ENCODE data around the gene DZANK1. TPM values are rescaled to one million over a fixed set of nuclear protein-coding genes. Genes with fewer than 3 reads are reported as not detected.
A peak's percentile ranks its signal among the peaks of the same experiment; 100 is the strongest.
"Not testable (repeated sequence)": the region's sequence is repeated elsewhere in the genome, so short reads cannot be mapped to it uniquely, and the experiment has no call there.

DZANK1 gene
- total RNA-seq, 2 donors from 2014 or later, result 1.6 TPM

GRCh38 chr20:18401305-18401704 is 65.5 kb downstream of the DZANK1 start:
- TF ChIP-seq POLR2A (IDR thresholded peaks at IDR 0.05) (no peak), CTCF (IDR thresholded peaks at IDR 0.05) (no peak)
- H3K36me3 ChIP-seq (replicated peaks in 1 of 2; ENCODE audit: insufficient read depth in 1 of 2, low read depth in 2 of 2), result no peaks in the 10 kb centered on the region
- no peaks in the 10 kb centered on the region for H3K27me3 ChIP-seq
- no peak overlapping the region for H3K27ac ChIP-seq
- 94 to 100% methylated on average over 3 of the region's 3 CpGs for WGBS, 2 donors
- no peak for ATAC-seq
- H3K4me1 ChIP-seq, result no peaks in the 10 kb centered on the region
- no peak for DNase-seq
- H3K4me3 ChIP-seq, result no peak overlapping the region
- intact Hi-C loops (cut with DNase I), result no loop called here
- H3K9me3 ChIP-seq, result no peaks in the 10 kb centered on the region

- H3K27me3 ChIP-seq, result no peaks in the 10 kb centered on the region
- WGBS, 2 donors, result 91 to 92% methylated on average over 2 of the region's 2 CpGs
- H3K9me3 ChIP-seq, result no peaks in the 10 kb centered on the region
- H3K4me3 ChIP-seq, result no peak overlapping the region
- no peaks in the 10 kb centered on the region for H3K4me1 ChIP-seq
- DNase-seq (no peak), ATAC-seq (no peak)
- TF ChIP-seq POLR2A (IDR thresholded peaks at IDR 0.05), result no peak
- no peak for TF ChIP-seq CTCF (IDR thresholded peaks at IDR 0.05)
- intact Hi-C loops (cut with DNase I), result no loop called here
- no peaks in the 10 kb centered on the region for H3K36me3 ChIP-seq (replicated peaks in 1 of 2; ENCODE audit: insufficient read depth in 1 of 2, low read depth in 2 of 2)
- no peak overlapping the region for H3K27ac ChIP-seq
Observed at GRCh38 chr20:18400460-18400859, 66.4 kb downstream of the DZANK1 start.

GRCh38 chr20:18398713-18399112 is 68.1 kb downstream of the DZANK1 start:
- ATAC-seq; H3K27ac ChIP-seq; intact Hi-C loops (cut with DNase I); H3K4me3 ChIP-seq; H3K27me3 ChIP-seq; H3K9me3 ChIP-seq; H3K4me1 ChIP-seq; DNase-seq; H3K36me3 ChIP-seq (replicated peaks in 1 of 2; ENCODE audit: insufficient read depth in 1 of 2, low read depth in 2 of 2): not testable (repeated sequence)
- WGBS, 2 donors, result 91% methylated on average over 8 of the region's 8 CpGs

GRCh38 chr20:18397030-18397429 is 69.8 kb downstream of the DZANK1 start:
- H3K4me1 ChIP-seq, result no peaks in the 10 kb centered on the region
- H3K27me3 ChIP-seq, result no peaks in the 10 kb centered on the region
- no peaks in the 10 kb centered on the region for H3K9me3 ChIP-seq
- ATAC-seq (peak; percentile 35), DNase-seq (no peak)
- H3K27ac ChIP-seq, result no peak overlapping the region
- no peak overlapping the region for H3K4me3 ChIP-seq
- WGBS, 2 donors, result 59 to 72% methylated on average over 4 of the region's 4 CpGs
- TF ChIP-seq CTCF (IDR thresholded peaks at IDR 0.05), result no peak
- TF ChIP-seq POLR2A (IDR thresholded peaks at IDR 0.05), result no peak
- intact Hi-C loops (cut with DNase I), result no loop called here
- no peaks in the 10 kb centered on the region for H3K36me3 ChIP-seq (replicated peaks in 1 of 2; ENCODE audit: insufficient read depth in 1 of 2, low read depth in 2 of 2)

GRCh38 chr20:18395544-18395943 is 71.3 kb downstream of the DZANK1 start:
- intact Hi-C loops (cut with DNase I), result no loop called here
- Histone ChIP-seq H3K36me3 (replicated peaks in 1 of 2; ENCODE audit: insufficient read depth in 1 of 2, low read depth in 2 of 2) (no peaks in the 10 kb centered on the region), H3K9me3 (no peaks in the 10 kb centered on the region), H3K27me3 (no peaks in the 10 kb centered on the region), H3K4me3 (no peak overlapping the region), H3K27ac (no peak overlapping the region), H3K4me1 (no peaks in the 10 kb centered on the region)
- no peak for DNase-seq
- no peak for ATAC-seq
- TF ChIP-seq POLR2A (IDR thresholded peaks at IDR 0.05) (no peak), CTCF (IDR thresholded peaks at IDR 0.05) (no peak)
- 40 to 57% methylated on average over 1 of the region's 1 CpG for WGBS, 2 donors
